ENCODE results near the gene DCTD.

The DCTD gene

DNA sequence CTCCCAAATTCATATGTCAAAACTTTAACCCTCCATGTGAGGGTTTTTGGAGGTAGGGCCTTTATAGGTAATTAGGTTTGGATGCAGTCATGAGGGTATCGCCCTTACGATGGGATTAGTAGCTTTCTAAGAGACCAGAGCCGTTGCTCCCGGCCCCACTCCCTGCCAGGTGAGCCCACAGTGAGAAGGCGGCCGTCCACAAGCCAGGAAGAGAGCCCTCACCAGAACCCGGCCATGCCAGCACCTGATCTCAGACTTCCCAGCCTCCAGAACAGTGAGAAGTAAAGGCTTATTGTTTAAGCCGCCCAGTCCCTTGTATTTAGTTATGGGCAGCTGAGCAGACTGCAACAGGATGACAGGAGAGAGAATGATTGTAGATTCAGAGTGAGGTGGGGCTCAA is 40.8 kb downstream of the DCTD start:
- CTCF ChIA-PET, result no interaction called here
- TF ChIP-seq, protein P1, sequence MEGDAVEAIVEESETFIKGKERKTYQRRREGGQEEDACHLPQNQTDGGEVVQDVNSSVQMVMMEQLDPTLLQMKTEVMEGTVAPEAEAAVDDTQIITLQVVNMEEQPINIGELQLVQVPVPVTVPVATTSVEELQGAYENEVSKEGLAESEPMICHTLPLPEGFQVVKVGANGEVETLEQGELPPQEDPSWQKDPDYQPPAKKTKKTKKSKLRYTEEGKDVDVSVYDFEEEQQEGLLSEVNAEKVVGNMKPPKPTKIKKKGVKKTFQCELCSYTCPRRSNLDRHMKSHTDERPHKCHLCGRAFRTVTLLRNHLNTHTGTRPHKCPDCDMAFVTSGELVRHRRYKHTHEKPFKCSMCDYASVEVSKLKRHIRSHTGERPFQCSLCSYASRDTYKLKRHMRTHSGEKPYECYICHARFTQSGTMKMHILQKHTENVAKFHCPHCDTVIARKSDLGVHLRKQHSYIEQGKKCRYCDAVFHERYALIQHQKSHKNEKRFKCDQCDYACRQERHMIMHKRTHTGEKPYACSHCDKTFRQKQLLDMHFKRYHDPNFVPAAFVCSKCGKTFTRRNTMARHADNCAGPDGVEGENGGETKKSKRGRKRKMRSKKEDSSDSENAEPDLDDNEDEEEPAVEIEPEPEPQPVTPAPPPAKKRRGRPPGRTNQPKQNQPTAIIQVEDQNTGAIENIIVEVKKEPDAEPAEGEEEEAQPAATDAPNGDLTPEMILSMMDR (IDR thresholded peaks at IDR 0.05; ENCODE audit: insufficient read depth, low read length, missing control alignments), result no peak
- H3K4me3 ChIP-seq (ENCODE audit: low read depth, low read length), result no peak overlapping the region
- DNase-seq (ENCODE audit: low read depth, low spot score), result no peak
- POLR2A ChIA-PET, result no interaction called here

DNA sequence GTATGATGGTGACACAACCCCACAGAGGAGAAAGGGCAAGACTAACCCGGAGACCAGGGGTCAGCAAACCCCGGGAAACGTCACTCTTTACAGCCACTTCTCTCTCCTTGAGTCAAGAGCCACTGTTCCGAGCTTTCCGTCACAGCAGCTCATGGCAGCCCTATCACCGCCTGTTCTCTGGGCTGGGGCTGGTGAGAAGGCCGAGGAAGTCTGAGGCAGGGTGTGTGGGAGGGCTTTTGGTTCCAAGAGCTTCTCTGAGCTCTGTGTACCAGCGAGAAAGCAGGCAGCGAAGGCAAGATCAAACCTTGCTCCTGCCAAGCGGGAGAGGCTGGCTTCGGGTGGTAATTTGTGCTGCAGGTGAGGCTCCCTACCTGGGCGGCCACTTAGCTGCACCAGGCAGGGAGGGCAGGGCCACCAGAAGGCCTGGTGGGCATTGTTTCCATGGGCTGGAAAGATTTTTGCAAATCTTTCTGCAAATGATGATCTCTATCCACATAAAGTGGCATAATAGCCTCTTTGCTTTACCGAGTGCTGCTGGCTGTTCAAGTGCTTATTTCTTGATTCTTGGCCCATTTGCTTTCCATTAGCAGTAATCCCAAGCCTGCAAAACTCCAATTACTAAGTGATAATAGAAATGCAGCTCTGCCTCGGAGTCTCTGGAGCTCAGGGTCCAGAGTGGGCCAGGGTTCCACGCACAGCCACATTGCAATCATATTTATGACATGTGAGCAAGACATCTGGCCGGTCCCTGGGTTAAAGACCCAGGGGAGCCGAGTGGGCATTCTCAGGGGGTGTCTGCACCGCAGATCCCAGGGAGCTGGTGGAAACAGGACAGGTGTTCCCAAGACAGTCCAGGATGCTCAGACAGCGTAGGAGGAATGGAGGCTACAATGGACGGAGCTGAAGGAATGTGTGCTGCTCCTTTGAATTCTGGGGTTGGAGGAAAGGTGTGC is 41.5 kb downstream of the DCTD start:
- DNase-seq (ENCODE audit: low read depth, low spot score), result no peak
- H3K4me3 ChIP-seq (ENCODE audit: low read depth, low read length), result no peak overlapping the region
- POLR2A ChIA-PET, result no interaction called here
- TF ChIP-seq, protein P1 (IDR thresholded peaks at IDR 0.05; ENCODE audit: insufficient read depth, low read length, missing control alignments), result no peak
- CTCF ChIA-PET, result no interaction called here

DNA sequence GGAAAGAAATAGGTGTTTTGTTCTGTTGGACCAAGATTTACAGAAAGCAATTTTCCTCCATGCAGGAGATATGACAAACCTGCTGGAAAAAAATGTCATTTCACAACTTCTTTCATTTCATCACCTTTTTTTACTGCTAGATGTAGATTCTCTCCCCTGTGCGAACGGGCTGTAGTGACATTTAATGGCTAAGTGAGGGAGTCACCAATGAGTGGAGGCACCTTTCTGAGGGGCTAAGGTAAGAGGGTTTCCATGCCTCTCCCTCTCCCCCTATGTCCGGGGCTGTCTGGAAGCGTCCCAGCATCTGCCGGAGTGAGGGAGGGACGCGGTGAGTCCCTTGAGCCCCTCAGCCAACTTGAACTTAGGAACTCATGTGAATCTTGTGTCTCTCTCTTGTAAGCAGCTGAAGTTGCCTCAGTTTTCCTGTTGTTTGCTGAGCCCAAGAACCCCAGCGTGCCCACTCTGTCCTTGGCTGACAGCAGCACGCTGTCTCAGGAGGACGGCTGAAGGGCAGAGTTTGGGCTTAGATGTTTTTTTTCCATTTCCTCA is 42.3 kb downstream of the DCTD start:
- POLR2A ChIA-PET, result no interaction called here
- TF ChIP-seq, protein P1 (IDR thresholded peaks at IDR 0.05; ENCODE audit: insufficient read depth, low read length, missing control alignments), result no peak
- CTCF ChIA-PET, result no interaction called here
- DNase-seq (ENCODE audit: low read depth, low spot score), result no peak
- no peak overlapping the region for H3K4me3 ChIP-seq (ENCODE audit: low read depth, low read length)

DNA sequence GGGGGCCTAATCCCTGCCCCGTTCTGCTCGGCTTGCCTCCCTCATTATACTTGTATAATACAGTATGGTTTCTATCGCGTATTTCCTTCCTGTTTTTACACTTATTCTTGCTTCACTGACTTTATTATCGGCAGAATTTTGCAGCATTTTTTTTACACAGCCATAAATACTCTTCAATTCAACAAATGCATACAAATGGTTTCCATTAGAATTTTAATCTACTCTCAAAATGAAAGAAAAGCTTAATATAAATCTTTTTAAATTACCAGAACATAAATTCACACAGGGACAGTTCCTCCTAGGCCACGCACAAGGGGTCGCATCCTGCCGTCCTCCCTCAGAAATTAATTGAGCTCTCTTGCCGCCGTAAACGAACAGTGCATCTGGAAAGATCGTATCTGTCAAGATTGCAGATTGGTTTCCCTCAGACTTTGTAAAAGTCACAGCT is 42.9 kb downstream of the DCTD start:
- no peak overlapping the region for H3K4me3 ChIP-seq (ENCODE audit: low read depth, low read length)
- CTCF ChIA-PET, result interaction anchor here (0.6 kb wide), 1 partner anchor 8 kb away, joined by 3 read pairs; no protein-coding TSS in a partner anchor
- DNase-seq (ENCODE audit: low read depth, low spot score), result no peak
- TF ChIP-seq, protein P1 (IDR thresholded peaks at IDR 0.05; ENCODE audit: insufficient read depth, low read length, missing control alignments), result no peak
- POLR2A ChIA-PET, result no interaction called here

DNA sequence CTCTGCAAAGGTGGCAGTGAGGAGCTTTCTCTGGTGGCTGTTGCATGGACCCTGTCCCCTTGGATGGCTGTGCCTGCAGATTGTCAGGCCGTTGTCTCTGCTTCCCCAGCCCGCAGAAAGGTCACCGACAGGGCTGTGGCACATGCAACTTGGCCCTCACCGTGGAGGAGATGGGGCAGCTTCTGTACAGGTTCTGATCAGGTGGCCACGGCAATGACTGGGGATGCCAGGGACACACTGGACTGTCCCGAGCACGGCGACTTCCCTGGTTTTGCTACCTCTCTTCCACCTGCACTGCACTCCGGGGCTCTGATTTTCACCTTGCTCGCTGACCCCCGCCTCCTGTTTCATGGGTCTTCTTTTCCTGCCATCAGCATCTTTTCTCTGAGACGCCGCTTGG is 43.5 kb downstream of the DCTD start:
- no peak overlapping the region for H3K4me3 ChIP-seq (ENCODE audit: low read depth, low read length)
- CTCF ChIA-PET, result interaction anchor here (0.6 kb wide), 1 partner anchor 9 kb away, joined by 3 read pairs; no protein-coding TSS in a partner anchor
- no peak for DNase-seq (ENCODE audit: low read depth, low spot score)
- POLR2A ChIA-PET, result interaction anchor here (0.6 kb wide), 1 partner anchor 1722 kb away, joined by 3 read pairs; no protein-coding TSS in a partner anchor
- TF ChIP-seq, protein P1 (IDR thresholded peaks at IDR 0.05; ENCODE audit: insufficient read depth, low read length, missing control alignments), result no peak

DNA sequence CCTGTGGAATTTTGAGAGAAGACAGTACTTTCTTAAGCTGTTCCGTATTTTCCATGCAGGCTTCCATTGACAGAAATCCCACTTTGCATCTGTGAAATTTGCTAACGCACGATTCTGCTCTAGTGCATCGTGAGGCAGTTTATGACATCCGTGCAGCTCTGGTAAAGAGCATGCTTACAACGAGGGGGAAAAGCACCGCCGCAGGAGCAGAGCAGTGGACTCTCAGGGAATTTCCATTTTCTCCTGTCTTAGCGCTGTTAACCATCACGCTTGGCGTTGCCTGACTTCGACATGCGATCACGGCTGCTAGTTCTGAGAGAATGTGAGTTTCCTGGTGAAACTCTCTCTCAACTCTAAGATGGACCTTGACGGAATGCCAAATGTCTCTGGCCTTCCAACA is 43.9 kb downstream of the DCTD start:
- DNase-seq (ENCODE audit: low read depth, low spot score), result no peak
- ChIA-PET CTCF (no interaction called here), POLR2A (interaction anchor here (0.6 kb wide), 1 partner anchor 1721 kb away, joined by 3 read pairs; no protein-coding TSS in a partner anchor)

More for the DNA sequence above, 43.9 kb downstream of the DCTD start:
- H3K4me3 ChIP-seq (ENCODE audit: low read depth, low read length), result no peak overlapping the region
- TF ChIP-seq, protein P1 (IDR thresholded peaks at IDR 0.05; ENCODE audit: insufficient read depth, low read length, missing control alignments), result no peak
